ENCODE results near the gene NDUFS7. TPM values are rescaled to one million over a fixed set of nuclear protein-coding genes. Genes with fewer than 3 reads are reported as not detected.

NDUFS7 gene
- total RNA-seq, 2 experiments from 2014 or later: 132 to 147 TPM

- no peak overlapping the region for H3K27ac ChIP-seq (ENCODE audit: low read depth, low read length, poor library complexity, severe bottlenecking)
- CTCF ChIA-PET (ENCODE audit: unreplicated experiment): no interaction called here
- TF ChIP-seq, protein P1, sequence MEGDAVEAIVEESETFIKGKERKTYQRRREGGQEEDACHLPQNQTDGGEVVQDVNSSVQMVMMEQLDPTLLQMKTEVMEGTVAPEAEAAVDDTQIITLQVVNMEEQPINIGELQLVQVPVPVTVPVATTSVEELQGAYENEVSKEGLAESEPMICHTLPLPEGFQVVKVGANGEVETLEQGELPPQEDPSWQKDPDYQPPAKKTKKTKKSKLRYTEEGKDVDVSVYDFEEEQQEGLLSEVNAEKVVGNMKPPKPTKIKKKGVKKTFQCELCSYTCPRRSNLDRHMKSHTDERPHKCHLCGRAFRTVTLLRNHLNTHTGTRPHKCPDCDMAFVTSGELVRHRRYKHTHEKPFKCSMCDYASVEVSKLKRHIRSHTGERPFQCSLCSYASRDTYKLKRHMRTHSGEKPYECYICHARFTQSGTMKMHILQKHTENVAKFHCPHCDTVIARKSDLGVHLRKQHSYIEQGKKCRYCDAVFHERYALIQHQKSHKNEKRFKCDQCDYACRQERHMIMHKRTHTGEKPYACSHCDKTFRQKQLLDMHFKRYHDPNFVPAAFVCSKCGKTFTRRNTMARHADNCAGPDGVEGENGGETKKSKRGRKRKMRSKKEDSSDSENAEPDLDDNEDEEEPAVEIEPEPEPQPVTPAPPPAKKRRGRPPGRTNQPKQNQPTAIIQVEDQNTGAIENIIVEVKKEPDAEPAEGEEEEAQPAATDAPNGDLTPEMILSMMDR (conservative IDR thresholded peaks at IDR 0.05; ENCODE audit: low read length): no peak
- no peak for TF ChIP-seq EZH2phosphoT487 (IDR thresholded peaks at IDR 0.05; ENCODE audit: borderline replicate concordance, low read depth, low read length)
- H2AFZ ChIP-seq (ENCODE audit: low read length): no peak overlapping the region
- no peaks in the 10 kb centered on the region for H3K79me2 ChIP-seq (ENCODE audit: insufficient read depth, low read depth, low read length)
- H3K4me2 ChIP-seq (ENCODE audit: low read length): no peak overlapping the region
- no peak overlapping the region for H3K4me3 ChIP-seq (ENCODE audit: low read depth, low read length, poor library complexity, severe bottlenecking)
- intact Hi-C loops (cut with micrococcal nuclease; ENCODE audit: unreplicated experiment): loop anchor here (5.0 kb wide), 1 partner anchor 53 kb away; no protein-coding TSS in a partner anchor
- no TSS peak for BruUV-seq (replicated peaks)
- DNase-seq (ENCODE audit: low spot score): no peak
- H3K36me3 ChIP-seq (ENCODE audit: insufficient read depth, low read length): peaks cover 70% of the 10 kb centered on the region
- POLR2A ChIA-PET: no interaction called here
- no peaks in the 10 kb centered on the region for H3K4me1 ChIP-seq (ENCODE audit: insufficient read depth, low read length, poor library complexity, severe bottlenecking)
- H3K9me2 ChIP-seq (ENCODE audit: insufficient read depth, low read length): no peaks in the 10 kb centered on the region
- H3K9me3 ChIP-seq (ENCODE audit: low read length): no peaks in the 10 kb centered on the region
- H4K20me1 ChIP-seq (ENCODE audit: insufficient read depth, low read length): no peaks in the 10 kb centered on the region
Observed at GRCh38 chr19:1370579-1371361, 12.9 kb upstream of the NDUFS7 start.

DNA sequence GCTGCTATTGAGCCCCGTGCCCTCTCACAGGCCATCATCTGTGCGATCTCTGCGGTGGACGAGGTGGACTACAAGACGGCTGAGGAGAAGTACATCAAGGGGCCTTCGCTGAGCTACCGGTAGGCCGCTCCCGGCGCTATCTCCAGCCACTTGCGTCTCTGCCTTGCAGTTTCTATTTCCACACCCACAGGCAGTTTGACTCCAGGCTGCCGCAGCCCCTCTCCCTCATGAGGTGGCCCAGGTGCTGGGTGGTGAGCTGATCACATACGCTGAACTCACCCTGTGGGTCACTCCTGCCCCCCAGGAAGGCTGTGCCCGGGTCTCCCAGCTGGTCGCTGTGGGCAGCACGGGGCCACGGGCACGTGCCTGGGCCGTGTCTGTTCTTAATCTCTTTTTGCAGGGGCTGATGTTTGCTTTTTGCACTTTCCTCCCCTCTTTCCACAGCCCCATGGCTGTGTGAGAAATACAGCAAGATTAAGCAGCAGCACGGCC is 10.6 kb upstream of the NDUFS7 start:
- Histone ChIP-seq H3K36me3 (ENCODE audit: insufficient read depth, low read length) (peaks cover 58% of the 10 kb centered on the region), H3K4me3 (ENCODE audit: low read depth, low read length, poor library complexity, severe bottlenecking) (no peak overlapping the region), H3K27ac (ENCODE audit: low read depth, low read length, poor library complexity, severe bottlenecking) (no peak overlapping the region), H3K9me3 (ENCODE audit: low read length) (no peaks in the 10 kb centered on the region), H3K9me2 (ENCODE audit: insufficient read depth, low read length) (no peaks in the 10 kb centered on the region), H4K20me1 (ENCODE audit: insufficient read depth, low read length) (no peaks in the 10 kb centered on the region), H3K79me2 (ENCODE audit: insufficient read depth, low read depth, low read length) (no peaks in the 10 kb centered on the region), H3K4me1 (ENCODE audit: insufficient read depth, low read length, poor library complexity, severe bottlenecking) (no peaks in the 10 kb centered on the region), H2AFZ (ENCODE audit: low read length) (no peak overlapping the region), H3K4me2 (ENCODE audit: low read length) (no peak overlapping the region)
- TF ChIP-seq, protein P1 (conservative IDR thresholded peaks at IDR 0.05; ENCODE audit: low read length): no peak
- TF ChIP-seq EZH2phosphoT487 (IDR thresholded peaks at IDR 0.05; ENCODE audit: borderline replicate concordance, low read depth, low read length): no peak
- CTCF ChIA-PET (ENCODE audit: unreplicated experiment): no interaction called here
- intact Hi-C loops (cut with micrococcal nuclease; ENCODE audit: unreplicated experiment): loop anchor here (5.0 kb wide), 1 partner anchor 56 kb away; no protein-coding TSS in a partner anchor
- no peak for DNase-seq (ENCODE audit: low spot score)
- POLR2A ChIA-PET: no interaction called here
- BruUV-seq (replicated peaks): no TSS peak
